Measurements from ENCODE around the gene KPNA6. TPM values are rescaled to one million over a fixed set of nuclear protein-coding genes. Genes with fewer than 3 reads are reported as not detected.
A peak's percentile ranks its signal among the peaks of the same experiment; 100 is the strongest.

KPNA6 gene
- total and polyA plus RNA-seq, 9 of the 15 experiments (the other 6 are each of a cell fraction or from before 2014, with no cell fraction given), result 20.1 to 54.6 (median 32.2) TPM

- peak; percentile 80 for TF ChIP-seq GATAD2B (IDR thresholded peaks at IDR 0.05; ENCODE audit: borderline replicate concordance)
- peak in 1 of 2 experiments; percentile 46; a peak in 1 of 4 replicates for TF ChIP-seq MNT (conservative IDR thresholded peaks at IDR 0.05)
- TF ChIP-seq PURB (CRISPR knock-in tag; IDR thresholded peaks at IDR 0.05; ENCODE audit: low read depth), result no peak
- peak; percentile 91 for TF ChIP-seq HMBOX1 (IDR thresholded peaks at IDR 0.05)
- TF ChIP-seq ZNF584 (CRISPR knock-in tag; IDR thresholded peaks at IDR 0.05; ENCODE audit: low read depth), result no peak
- no peak for TF ChIP-seq SRSF9 (IDR thresholded peaks at IDR 0.05; ENCODE audit: borderline replicate concordance, low read depth, low read length)
- peak; percentile 59 to 90; a peak in 3 of 4 replicates for TF ChIP-seq RCOR1 (IDR thresholded peaks at IDR 0.05; ENCODE audit: borderline replicate concordance in 1 of 2, low read depth in 2 of 2, low read length in 2 of 2)
- TF ChIP-seq KAT7 (CRISPR knock-in tag; IDR thresholded peaks at IDR 0.05; ENCODE audit: borderline replicate concordance), result peak; percentile 25; the same call in 1 of the 2 replicates
- peak in 1 of 2 experiments; percentile 35; a peak in 1 of 4 replicates for TF ChIP-seq ZMIZ1 (IDR thresholded peaks at IDR 0.05; ENCODE audit: low read depth in 2 of 2, low read length in 2 of 2)
- no peak; the same call in 1 of the 2 replicates for TF ChIP-seq BHLHE40 (IDR thresholded peaks at IDR 0.05; ENCODE audit: low read length)
- no peak for TF ChIP-seq NR3C1 (CRISPR knock-in tag; IDR thresholded peaks at IDR 0.05)
- TF ChIP-seq RFX7 (CRISPR knock-in tag; IDR thresholded peaks at IDR 0.05), result no peak
- TF ChIP-seq KAT2B (IDR thresholded peaks at IDR 0.05; ENCODE audit: low read depth, low read length), result no peak
- TF ChIP-seq THRAP3 (IDR thresholded peaks at IDR 0.05; ENCODE audit: borderline replicate concordance), result no peak
- TF ChIP-seq HES1 (IDR thresholded peaks at IDR 0.05; ENCODE audit: low read depth), result peak; percentile 46; the same call in 1 of the 2 replicates
- TF ChIP-seq ZFP30 (CRISPR knock-in tag; IDR thresholded peaks at IDR 0.05; ENCODE audit: borderline replicate concordance), result no peak
- TF ChIP-seq HDAC6 (IDR thresholded peaks at IDR 0.05; ENCODE audit: low read depth, low read length), result no peak
- TF ChIP-seq PCBP2 (IDR thresholded peaks at IDR 0.05; ENCODE audit: low read depth, low read length, poor library complexity, severe bottlenecking), result no peak
- TF ChIP-seq ARNT (IDR thresholded peaks at IDR 0.05), result peak in 1 of 2 experiments; percentile 86; a peak in 2 of 4 replicates
- TF ChIP-seq ZNF668 (CRISPR knock-in tag; IDR thresholded peaks at IDR 0.05), result 0 out of 2 replicates have a peak, but pooled peaks have one; percentile 60
- peak; percentile 45; the same call in 1 of the 2 replicates for TF ChIP-seq EHMT2 (IDR thresholded peaks at IDR 0.05)
These were observed 19.7 kb downstream of the KPNA6 start (continued) for GRCh38 chr1:32127409-32128198.
